SJCRH30 (cell line): ENCODE data around the gene XPO5. TPM values are rescaled to one million over a fixed set of nuclear protein-coding genes. Genes with fewer than 3 reads are reported as not detected.
A peak's percentile ranks its signal among the peaks of the same experiment; 100 is the strongest.

Experiments used
- DNase-seq, 2 experiments: peaks; one replicate each; pipeline ENCODE4 v3.0.0-alpha.2; 2015 to 2020
- H3K27ac ChIP-seq: fragments of 250-450 bp; sonication (Bioruptor Pico); 2 replicates; pipeline ENCODE4 v1.5.1; 2020; ENCODE audit warnings: mild to moderate bottlenecking, moderate library complexity
- H3K27me3 ChIP-seq: fragments of 250-450 bp; sonication (Bioruptor Pico); 2 replicates; pipeline ENCODE4 v1.5.1; 2020; ENCODE audit warnings: mild to moderate bottlenecking, moderate library complexity
- H3K36me3 ChIP-seq: fragments of 250-450 bp; sonication (Bioruptor Pico); 2 replicates; pipeline ENCODE4 v1.5.1; 2020; ENCODE audit warnings: mild to moderate bottlenecking, moderate library complexity
- H3K4me1 ChIP-seq: fragments of 250-450 bp; sonication (Bioruptor Pico); 2 replicates; pipeline ENCODE4 v1.5.1; 2020; ENCODE audit warnings: mild to moderate bottlenecking, moderate library complexity
- H3K4me3 ChIP-seq: fragments of 250-450 bp; sonication (Bioruptor Pico); 2 replicates; pipeline ENCODE4 v1.5.1; 2020; ENCODE audit warnings: mild to moderate bottlenecking, moderate library complexity
- H3K9me3 ChIP-seq: fragments of 250-450 bp; sonication (Bioruptor Pico); replicated peaks from 2 replicates; pipeline ENCODE4 v1.5.1; 2020; ENCODE audit warnings: mild to moderate bottlenecking, moderate library complexity
- total RNA-seq: library from RNA; depleted of rRNA; stranded (reverse); fragments of >200 nt; shearing (Covaris generic); gene quantifications from 2 replicates; pipeline ENCODE4 v1.2.3, GENCODE V29; 2014

Gene XPO5
- total RNA-seq, 1 experiment from 2014 or later = 88.6 TPM

GRCh38 chr6:43516697-43517504 is 58.9 kb downstream of the XPO5 start, which contains the start of the genes POLR1C and YIPF3:
POLR1C (plus strand) TSS chr6:43517089; CDS start chr6:43517110, 21 bp downstream.
YIPF3 (minus strand) TSS chr6:43516926; CDS start chr6:43516807, 119 bp downstream.
- H3K27me3 ChIP-seq = no peaks in the 10 kb centered on the region
- DNase-seq = peak; percentile 98 to 99
- no peaks in the 10 kb centered on the region for H3K9me3 ChIP-seq
- no peaks in the 10 kb centered on the region; the same call in 1 of the 2 replicates for H3K4me1 ChIP-seq
- H3K27ac ChIP-seq = peak within 1 kb of the TSS; percentile 81
- peaks cover 30% of the 10 kb centered on the region for H3K36me3 ChIP-seq
- peak within 1 kb of the TSS; percentile 76 for H3K4me3 ChIP-seq

- DNase-seq = no peak
- Histone ChIP-seq H3K4me1 (no peaks in the 10 kb centered on the region; the same call in 1 of the 2 replicates), H3K9me3 (no peaks in the 10 kb centered on the region), H3K36me3 (peaks cover 24% of the 10 kb centered on the region), H3K27me3 (no peaks in the 10 kb centered on the region), H3K4me3 (peak overlapping the region; percentile 76), H3K27ac (peak overlapping the region; percentile 81)
These were observed 59.5 kb downstream of the XPO5 start for GRCh38 chr6:43516367-43516696.

- H3K27me3 ChIP-seq = no peaks in the 10 kb centered on the region
These were observed 60.0 kb downstream of the XPO5 start for GRCh38 chr6:43515808-43516207.

GRCh38 chr6:43511824-43512415 is 63.9 kb downstream of the XPO5 start:
- no peak for DNase-seq
- Histone ChIP-seq H3K4me1 (no peaks in the 10 kb centered on the region; the same call in 1 of the 2 replicates), H3K9me3 (no peaks in the 10 kb centered on the region), H3K27me3 (no peaks in the 10 kb centered on the region), H3K36me3 (no peaks in the 10 kb centered on the region; the same call in none of the 2 replicates), H3K27ac (no peak overlapping the region), H3K4me3 (no peak overlapping the region)

More at GRCh38 chr6:43515808-43516207, 60.0 kb downstream of the XPO5 start:
- DNase-seq = no peak
- no peaks in the 10 kb centered on the region for H3K9me3 ChIP-seq
- H3K36me3 ChIP-seq = peaks cover 19% of the 10 kb centered on the region
- peak overlapping the region; percentile 76 for H3K4me3 ChIP-seq
- no peak overlapping the region; the same call in 1 of the 2 replicates for H3K27ac ChIP-seq
- H3K4me1 ChIP-seq = no peaks in the 10 kb centered on the region; the same call in 1 of the 2 replicates

- DNase-seq = no peak
- H3K27me3 ChIP-seq = no peaks in the 10 kb centered on the region
- no peaks in the 10 kb centered on the region for H3K9me3 ChIP-seq
- no peak overlapping the region for H3K27ac ChIP-seq
- H3K36me3 ChIP-seq = peaks cover 4% of the 10 kb centered on the region
- no peak overlapping the region for H3K4me3 ChIP-seq
- H3K4me1 ChIP-seq = peaks cover 8% of the 10 kb centered on the region
These were observed 65.0 kb downstream of the XPO5 start for GRCh38 chr6:43510827-43511163.

GRCh38 chr6:43509984-43510826 is 65.6 kb downstream of the XPO5 start, which contains the start of gene LRRC73:
LRRC73 (minus strand) TSS chr6:43510346; CDS start chr6:43509785, 561 bp downstream.
- no peaks in the 10 kb centered on the region for H3K27me3 ChIP-seq
- H3K4me3 ChIP-seq = peak within 1 kb of the TSS; percentile 55
- peak; percentile 79 to 83 for DNase-seq
- H3K9me3 ChIP-seq = no peaks in the 10 kb centered on the region
- H3K4me1 ChIP-seq = peaks cover 12% of the 10 kb centered on the region
- H3K36me3 ChIP-seq = peaks cover 5% of the 10 kb centered on the region; the same call in 1 of the 2 replicates
- no peak within 1 kb of the TSS for H3K27ac ChIP-seq

- no peak for DNase-seq
- H3K9me3 ChIP-seq = no peaks in the 10 kb centered on the region
- no peak overlapping the region for H3K27ac ChIP-seq
- peaks cover 8% of the 10 kb centered on the region; the same call in 1 of the 2 replicates for H3K36me3 ChIP-seq
- peaks cover 12% of the 10 kb centered on the region for H3K4me1 ChIP-seq
- H3K4me3 ChIP-seq = peak overlapping the region; percentile 55
- H3K27me3 ChIP-seq = no peaks in the 10 kb centered on the region
These were observed 66.5 kb downstream of the XPO5 start for GRCh38 chr6:43509142-43509983.

- Histone ChIP-seq H3K9me3 (no peaks in the 10 kb centered on the region), H3K4me3 (no peak overlapping the region), H3K4me1 (peaks cover 12% of the 10 kb centered on the region), H3K27ac (no peak overlapping the region), H3K27me3 (no peaks in the 10 kb centered on the region), H3K36me3 (peaks cover 13% of the 10 kb centered on the region; the same call in 1 of the 2 replicates)
- DNase-seq = no peak
These were observed 67.2 kb downstream of the XPO5 start for GRCh38 chr6:43508481-43509141.

GRCh38 chr6:43506667-43507471 is 69.0 kb downstream of the XPO5 start:
- DNase-seq = peak; percentile 72 to 92
- H3K36me3 ChIP-seq = peaks cover 22% of the 10 kb centered on the region; the same call in 1 of the 2 replicates

GRCh38 chr6:43506171-43506570 is 69.7 kb downstream of the XPO5 start:
- H3K36me3 ChIP-seq = peaks cover 25% of the 10 kb centered on the region
- no peaks in the 10 kb centered on the region for H3K27me3 ChIP-seq
- H3K4me3 ChIP-seq = no peak overlapping the region
- peak; percentile 45 to 59 for DNase-seq
- peak overlapping the region; percentile 47 for H3K27ac ChIP-seq
- H3K4me1 ChIP-seq = peaks cover 12% of the 10 kb centered on the region
- no peaks in the 10 kb centered on the region for H3K9me3 ChIP-seq

More at GRCh38 chr6:43506667-43507471, 69.0 kb downstream of the XPO5 start:
- Histone ChIP-seq H3K27ac (peak overlapping the region; percentile 47; the same call in 1 of the 2 replicates), H3K4me3 (no peak overlapping the region), H3K9me3 (no peaks in the 10 kb centered on the region), H3K27me3 (no peaks in the 10 kb centered on the region), H3K4me1 (peaks cover 12% of the 10 kb centered on the region)

GRCh38 chr6:43505718-43506117 is 70.1 kb downstream of the XPO5 start:
- H3K9me3 ChIP-seq = no peaks in the 10 kb centered on the region

GRCh38 chr6:43504756-43505593 is 70.9 kb downstream of the XPO5 start:
- Histone ChIP-seq H3K4me3 (no peak overlapping the region), H3K9me3 (no peaks in the 10 kb centered on the region), H3K27me3 (no peaks in the 10 kb centered on the region), H3K36me3 (peaks cover 30% of the 10 kb centered on the region), H3K4me1 (peaks cover 12% of the 10 kb centered on the region), H3K27ac (no peak overlapping the region)
- DNase-seq = no peak

More at GRCh38 chr6:43505718-43506117, 70.1 kb downstream of the XPO5 start:
- Histone ChIP-seq H3K27me3 (no peaks in the 10 kb centered on the region), H3K36me3 (peaks cover 27% of the 10 kb centered on the region), H3K27ac (peak overlapping the region; percentile 47), H3K4me3 (no peak overlapping the region), H3K4me1 (peaks cover 12% of the 10 kb centered on the region)
- DNase-seq = peak; percentile 24 to 38
